B cell (primary cell): ENCODE data around the gene PLA2G2D.

Source experiments
- EZH2 ChIP-seq: IDR thresholded peaks from 2 replicates; pipeline ENCODE4 v1.6.1; 2012; ENCODE audit warnings: borderline replicate concordance, low read depth, mild to moderate bottlenecking, moderate library complexity, low read length; ENCODE audit not compliant: insufficient read depth, poor library complexity, severe bottlenecking
- TF ChIP-seq, protein P1 (sequence below): fragments of 200-600 bp; IDR thresholded peaks from one replicate; pipeline ENCODE4 v1.8.0; 2022; ENCODE audit warnings: antibody characterized with exemption, mild to moderate bottlenecking

DNA sequence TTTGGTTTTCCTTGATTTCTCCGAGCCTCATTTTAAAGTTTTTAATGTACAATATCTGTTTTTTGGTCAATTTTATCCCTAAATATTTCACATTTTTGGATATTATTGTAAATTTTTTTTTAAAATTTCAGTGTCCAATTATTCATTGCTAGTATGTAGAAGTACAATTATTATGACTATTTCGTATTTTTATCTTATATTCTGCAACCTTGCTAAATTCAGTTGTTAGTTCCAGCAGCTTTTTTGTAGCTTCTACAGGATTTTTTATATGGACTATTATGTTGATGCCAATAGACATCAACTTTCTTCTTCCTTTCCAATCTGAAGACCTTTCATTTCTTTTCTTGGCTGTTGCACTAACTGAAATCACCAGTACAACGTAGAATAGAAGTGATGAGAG, 15.7 kb upstream of the PLA2G2D start:
- TF ChIP-seq, protein P1, sequence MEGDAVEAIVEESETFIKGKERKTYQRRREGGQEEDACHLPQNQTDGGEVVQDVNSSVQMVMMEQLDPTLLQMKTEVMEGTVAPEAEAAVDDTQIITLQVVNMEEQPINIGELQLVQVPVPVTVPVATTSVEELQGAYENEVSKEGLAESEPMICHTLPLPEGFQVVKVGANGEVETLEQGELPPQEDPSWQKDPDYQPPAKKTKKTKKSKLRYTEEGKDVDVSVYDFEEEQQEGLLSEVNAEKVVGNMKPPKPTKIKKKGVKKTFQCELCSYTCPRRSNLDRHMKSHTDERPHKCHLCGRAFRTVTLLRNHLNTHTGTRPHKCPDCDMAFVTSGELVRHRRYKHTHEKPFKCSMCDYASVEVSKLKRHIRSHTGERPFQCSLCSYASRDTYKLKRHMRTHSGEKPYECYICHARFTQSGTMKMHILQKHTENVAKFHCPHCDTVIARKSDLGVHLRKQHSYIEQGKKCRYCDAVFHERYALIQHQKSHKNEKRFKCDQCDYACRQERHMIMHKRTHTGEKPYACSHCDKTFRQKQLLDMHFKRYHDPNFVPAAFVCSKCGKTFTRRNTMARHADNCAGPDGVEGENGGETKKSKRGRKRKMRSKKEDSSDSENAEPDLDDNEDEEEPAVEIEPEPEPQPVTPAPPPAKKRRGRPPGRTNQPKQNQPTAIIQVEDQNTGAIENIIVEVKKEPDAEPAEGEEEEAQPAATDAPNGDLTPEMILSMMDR: no peak
- no peak for TF ChIP-seq EZH2
